Anterior cingulate cortex (tissue), 58 donors: Measurements from ENCODE around the gene POLA1.

Source experiments
- DNase-seq, 58 donors: peaks; one replicate each; lab custom pipeline; 2025; lab: John Stamatoyannopoulos, UW

Gene POLA1

GRCh38 chrX:24693453-24694202 is at the start of gene POLA1:
TSS of gene POLA1 (plus strand) at chrX:24693918. CDS start at chrX:24693962, 44 bp downstream.
- peak; percentile 27 to 94 (median 88) for DNase-seq

- no peak for DNase-seq
These were observed 47.7 kb upstream of the POLA1 start for GRCh38 chrX:24646006-24646405.

- peak in 16 of 58 donors; percentile 0 to 56 (median 19) for DNase-seq
These were observed 47.0 kb upstream of the POLA1 start for GRCh38 chrX:24646745-24647182.

GRCh38 chrX:24647257-24648058 is 46.3 kb upstream of the POLA1 start, which contains the start of gene PCYT1B:
TSS of gene PCYT1B (minus strand) at chrX:24647347. CDS start at chrX:24647105, 242 bp downstream.
- peak in 56 of 58 donors; percentile 1 to 68 (median 38) for DNase-seq

- peak in 1 of 58 donors; percentile 3 for DNase-seq
These were observed 45.2 kb upstream of the POLA1 start for GRCh38 chrX:24648495-24648894.

- DNase-seq, result no peak
These were observed 41.9 kb upstream of the POLA1 start for GRCh38 chrX:24651783-24652182.

GRCh38 chrX:24655679-24656078 is 38.0 kb upstream of the POLA1 start:
- peak in 9 of 58 donors; percentile 0 to 4 (median 3) for DNase-seq

GRCh38 chrX:24657671-24658386 is 35.9 kb upstream of the POLA1 start:
- DNase-seq, result no peak

GRCh38 chrX:24658421-24658820 is 35.3 kb upstream of the POLA1 start:
- no peak for DNase-seq

- DNase-seq, result no peak
These were observed 34.6 kb upstream of the POLA1 start for GRCh38 chrX:24659106-24659505.

GRCh38 chrX:24659646-24660045 is 34.1 kb upstream of the POLA1 start:
- no peak for DNase-seq

GRCh38 chrX:24661292-24661691 is 32.4 kb upstream of the POLA1 start:
- DNase-seq, result no peak

- DNase-seq, result no peak
These were observed 31.4 kb upstream of the POLA1 start for GRCh38 chrX:24662352-24662751.

- no peak for DNase-seq
These were observed 25.6 kb upstream of the POLA1 start for GRCh38 chrX:24668111-24668510.

GRCh38 chrX:24672701-24673190 is 21.0 kb upstream of the POLA1 start:
- peak in 47 of 58 donors; percentile 1 to 81 (median 22) for DNase-seq

- no peak for DNase-seq
These were observed 20.3 kb upstream of the POLA1 start for GRCh38 chrX:24673424-24673823.

- no peak for DNase-seq
These were observed 17.2 kb upstream of the POLA1 start for GRCh38 chrX:24676403-24677024.

- no peak for DNase-seq
These were observed 10.8 kb upstream of the POLA1 start for GRCh38 chrX:24682739-24683432.

- no peak for DNase-seq
These were observed 9.7 kb upstream of the POLA1 start for GRCh38 chrX:24684048-24684447.
